Measurements from ENCODE around the gene ZFP69.

Gene ZFP69

GRCh38 chr1:40539338-40539737 is 62.2 kb downstream of the ZFP69 start:
- Histone ChIP-seq H3K14ac (ENCODE audit: low read length) (no peak overlapping the region), H3K18ac (ENCODE audit: low read length) (no peak overlapping the region), H3K79me1 (ENCODE audit: low read length) (no peaks in the 10 kb centered on the region), H4K91ac (ENCODE audit: low read depth, low read length) (no peak overlapping the region), H2AK5ac (ENCODE audit: low read length) (no peak overlapping the region), H3K9ac (ENCODE audit: low read length) (no peak overlapping the region), H3K4me1 (ENCODE audit: control insufficient read depth in 1 of 2, insufficient read depth in 2 of 2, low read length in 2 of 2) (no peaks in the 10 kb centered on the region), H3K27me3 (ENCODE audit: insufficient read depth, low read length) (no peaks in the 10 kb centered on the region), H2AFZ (ENCODE audit: insufficient read depth, low read length, poor library complexity) (no peak overlapping the region), H2BK120ac (ENCODE audit: insufficient read depth, low read length, poor library complexity) (no peak overlapping the region), H3K79me2 (ENCODE audit: control insufficient read depth, insufficient read depth, low read length, poor library complexity) (no peaks in the 10 kb centered on the region), H3K4ac (ENCODE audit: low read depth, low read length) (no peak overlapping the region), H2BK12ac (ENCODE audit: low read length) (no peak overlapping the region), H3K36me3 (ENCODE audit: control insufficient read depth in 1 of 2, insufficient read depth in 2 of 2, low read length in 2 of 2) (peaks cover 2 to 3% of the 10 kb centered on the region in 2 experiments), H3K4me3 (ENCODE audit: low read depth, low read length) (no peak overlapping the region), H3K23ac (ENCODE audit: low read length) (no peak overlapping the region), H4K8ac (ENCODE audit: low read depth, low read length) (no peak overlapping the region), H3K27ac (ENCODE audit: low read depth, low read length) (no peak overlapping the region), H3K9me3 (ENCODE audit: insufficient read depth, low read depth, low read length) (no peaks in the 10 kb centered on the region), H2BK5ac (ENCODE audit: low read depth, low read length, poor library complexity) (no peak overlapping the region), H4K12ac (ENCODE audit: low read depth, low read length) (no peak overlapping the region), H3K4me2 (ENCODE audit: low read length) (no peak overlapping the region)
- WGBS (ENCODE audit: extremely low coverage, insufficient coverage, insufficient read length): no CpG with 5 or more reads among the region's 7 CpGs
- DNase-seq: no peak

Measured in trophoblast cell (in vitro differentiated cells and primary cell).